Upper lobe of left lung (tissue), 4 donors: Measurements from ENCODE around the gene ARHGEF38.

Experiments
- POLR2A ChIP-seq, 4 donors: fragments of 450-650 bp; IDR thresholded peaks; one replicate each; pipeline ENCODE4 v1.5.1; 2016 to 2017; ENCODE audit warnings: antibody characterized with exemption in 4 of 4, mild to moderate bottlenecking in 2 of 4
- TF ChIP-seq, protein P1 (sequence below), 6 experiments: fragments of 450-650 bp in 4 of 6; fragments of 200-600 bp in 2 of 6; sonication (generic) in 2 of 6; IDR thresholded peaks; one replicate each; pipeline ENCODE4 v1.5.1; 2016 to 2019; ENCODE audit warnings: antibody characterized with exemption in 6 of 6

- no peak for TF ChIP-seq POLR2A (IDR thresholded peaks at IDR 0.05)
- TF ChIP-seq, protein P1, sequence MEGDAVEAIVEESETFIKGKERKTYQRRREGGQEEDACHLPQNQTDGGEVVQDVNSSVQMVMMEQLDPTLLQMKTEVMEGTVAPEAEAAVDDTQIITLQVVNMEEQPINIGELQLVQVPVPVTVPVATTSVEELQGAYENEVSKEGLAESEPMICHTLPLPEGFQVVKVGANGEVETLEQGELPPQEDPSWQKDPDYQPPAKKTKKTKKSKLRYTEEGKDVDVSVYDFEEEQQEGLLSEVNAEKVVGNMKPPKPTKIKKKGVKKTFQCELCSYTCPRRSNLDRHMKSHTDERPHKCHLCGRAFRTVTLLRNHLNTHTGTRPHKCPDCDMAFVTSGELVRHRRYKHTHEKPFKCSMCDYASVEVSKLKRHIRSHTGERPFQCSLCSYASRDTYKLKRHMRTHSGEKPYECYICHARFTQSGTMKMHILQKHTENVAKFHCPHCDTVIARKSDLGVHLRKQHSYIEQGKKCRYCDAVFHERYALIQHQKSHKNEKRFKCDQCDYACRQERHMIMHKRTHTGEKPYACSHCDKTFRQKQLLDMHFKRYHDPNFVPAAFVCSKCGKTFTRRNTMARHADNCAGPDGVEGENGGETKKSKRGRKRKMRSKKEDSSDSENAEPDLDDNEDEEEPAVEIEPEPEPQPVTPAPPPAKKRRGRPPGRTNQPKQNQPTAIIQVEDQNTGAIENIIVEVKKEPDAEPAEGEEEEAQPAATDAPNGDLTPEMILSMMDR (IDR thresholded peaks at IDR 0.05) = no peak
Observed at GRCh38 chr4:105568584-105568983, 16.2 kb downstream of the ARHGEF38 start.
